NCI-H526 (cell line): ENCODE results near the gene ALOX12B.
"Not testable (repeated sequence)": the region's sequence is repeated elsewhere in the genome, so short reads cannot be mapped to it uniquely, and the experiment has no call there.

Experiments
- DNase-seq, 2 experiments: peaks; one replicate each; lab custom pipeline; 2025; lab: John Stamatoyannopoulos, UW

The ALOX12B gene

GRCh38 chr17:8064561-8065019 lies 22.9 kb downstream of the ALOX12B start:
- no peak for DNase-seq

- no peak for DNase-seq
Observed at GRCh38 chr17:8063761-8064534, 23.6 kb downstream of the ALOX12B start.

- peak in 1 of 2 experiments; percentile 23 for DNase-seq
Observed at GRCh38 chr17:8062807-8063483, 24.6 kb downstream of the ALOX12B start.

- no peak for DNase-seq
Observed at GRCh38 chr17:8062435-8062806, 25.1 kb downstream of the ALOX12B start.

- DNase-seq, result not testable (repeated sequence)
Observed at GRCh38 chr17:8061851-8062250, 25.7 kb downstream of the ALOX12B start.

- peak; percentile 54 to 81 for DNase-seq
Observed at GRCh38 chr17:8060274-8060673, 27.2 kb downstream of the ALOX12B start.

- no peak for DNase-seq
Observed at GRCh38 chr17:8059131-8059530, 28.4 kb downstream of the ALOX12B start.

GRCh38 chr17:8057691-8058114 lies 29.8 kb downstream of the ALOX12B start:
- DNase-seq, result peak; percentile 40 to 84

GRCh38 chr17:8056976-8057625 lies 30.4 kb downstream of the ALOX12B start:
- no peak for DNase-seq

- DNase-seq, result no peak
Observed at GRCh38 chr17:8056232-8056975, 31.1 kb downstream of the ALOX12B start.

- no peak for DNase-seq
Observed at GRCh38 chr17:8055851-8056231, 31.7 kb downstream of the ALOX12B start.

GRCh38 chr17:8053600-8053999 lies 33.9 kb downstream of the ALOX12B start:
- DNase-seq, result no peak

GRCh38 chr17:8052256-8053252 lies 35.0 kb downstream of the ALOX12B start:
- DNase-seq, result no peak

GRCh38 chr17:8051831-8052230 lies 35.7 kb downstream of the ALOX12B start:
- no peak for DNase-seq

GRCh38 chr17:8048736-8049135 lies 38.8 kb downstream of the ALOX12B start:
- DNase-seq, result no peak

GRCh38 chr17:8048236-8048635 lies 39.3 kb downstream of the ALOX12B start:
- DNase-seq, result no peak

GRCh38 chr17:8047769-8048110 lies 39.8 kb downstream of the ALOX12B start:
- no peak for DNase-seq

GRCh38 chr17:8046929-8047768 lies 40.4 kb downstream of the ALOX12B start:
- no peak for DNase-seq

- DNase-seq, result no peak
Observed at GRCh38 chr17:8046306-8046928, 41.1 kb downstream of the ALOX12B start.
